PFSK-1 (cell line): Measurements from ENCODE around the gene ZFP36.

ENCODE experiments used
- FOXP2 ChIP-seq: optimal IDR thresholded peaks from 2 replicates; pipeline ENCODE3; 2011; ENCODE audit warnings: borderline replicate concordance, control low read depth, inconsistent platforms; ENCODE audit not compliant: insufficient read depth; ENCODE audit errors: extremely low read length, extremely low read depth
- POLR2AphosphoS5 ChIP-seq: IDR thresholded peaks from 2 replicates; pipeline ENCODE4 v1.6.1; 2012; ENCODE audit warnings: low read depth, mild to moderate bottlenecking, control low read depth, low read length, moderate library complexity
- SIN3A ChIP-seq: IDR thresholded peaks from 2 replicates; pipeline ENCODE4 v1.6.1; 2012; ENCODE audit warnings: mild to moderate bottlenecking, low read length, moderate library complexity, borderline replicate concordance; ENCODE audit not compliant: insufficient read depth
- TAF1 ChIP-seq: IDR thresholded peaks from 2 replicates; pipeline ENCODE4 v1.6.1; 2012; ENCODE audit warnings: low read length, control low read depth, borderline replicate concordance; ENCODE audit not compliant: insufficient read depth
- TF ChIP-seq, protein P1 (sequence below), 2 experiments: IDR thresholded peaks; 2 replicates each; pipeline versions ENCODE4 v1.6.1 to v1.8.0; 2011 to 2012; ENCODE audit warnings: low read depth in 2 of 2, low read length in 2 of 2, control low read depth in 1 of 2, inconsistent platforms in 1 of 2, mild to moderate bottlenecking in 1 of 2, moderate library complexity in 1 of 2; ENCODE audit not compliant: insufficient read depth in 1 of 2

Gene ZFP36

GRCh38 chr19:39426170-39426569 is 19.5 kb downstream of the ZFP36 start:
- no peak for TF ChIP-seq TAF1
- no peak for TF ChIP-seq POLR2AphosphoS5
- TF ChIP-seq FOXP2: no peak
- no peak for TF ChIP-seq SIN3A
- TF ChIP-seq, protein P1, sequence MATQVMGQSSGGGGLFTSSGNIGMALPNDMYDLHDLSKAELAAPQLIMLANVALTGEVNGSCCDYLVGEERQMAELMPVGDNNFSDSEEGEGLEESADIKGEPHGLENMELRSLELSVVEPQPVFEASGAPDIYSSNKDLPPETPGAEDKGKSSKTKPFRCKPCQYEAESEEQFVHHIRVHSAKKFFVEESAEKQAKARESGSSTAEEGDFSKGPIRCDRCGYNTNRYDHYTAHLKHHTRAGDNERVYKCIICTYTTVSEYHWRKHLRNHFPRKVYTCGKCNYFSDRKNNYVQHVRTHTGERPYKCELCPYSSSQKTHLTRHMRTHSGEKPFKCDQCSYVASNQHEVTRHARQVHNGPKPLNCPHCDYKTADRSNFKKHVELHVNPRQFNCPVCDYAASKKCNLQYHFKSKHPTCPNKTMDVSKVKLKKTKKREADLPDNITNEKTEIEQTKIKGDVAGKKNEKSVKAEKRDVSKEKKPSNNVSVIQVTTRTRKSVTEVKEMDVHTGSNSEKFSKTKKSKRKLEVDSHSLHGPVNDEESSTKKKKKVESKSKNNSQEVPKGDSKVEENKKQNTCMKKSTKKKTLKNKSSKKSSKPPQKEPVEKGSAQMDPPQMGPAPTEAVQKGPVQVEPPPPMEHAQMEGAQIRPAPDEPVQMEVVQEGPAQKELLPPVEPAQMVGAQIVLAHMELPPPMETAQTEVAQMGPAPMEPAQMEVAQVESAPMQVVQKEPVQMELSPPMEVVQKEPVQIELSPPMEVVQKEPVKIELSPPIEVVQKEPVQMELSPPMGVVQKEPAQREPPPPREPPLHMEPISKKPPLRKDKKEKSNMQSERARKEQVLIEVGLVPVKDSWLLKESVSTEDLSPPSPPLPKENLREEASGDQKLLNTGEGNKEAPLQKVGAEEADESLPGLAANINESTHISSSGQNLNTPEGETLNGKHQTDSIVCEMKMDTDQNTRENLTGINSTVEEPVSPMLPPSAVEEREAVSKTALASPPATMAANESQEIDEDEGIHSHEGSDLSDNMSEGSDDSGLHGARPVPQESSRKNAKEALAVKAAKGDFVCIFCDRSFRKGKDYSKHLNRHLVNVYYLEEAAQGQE (IDR thresholded peaks at IDR 0.05; ENCODE audit: insufficient read depth in 1 of 2, low read depth in 2 of 2, low read length in 2 of 2): no peak

- TF ChIP-seq FOXP2 (no peak), TAF1 (no peak), SIN3A (no peak), POLR2AphosphoS5 (no peak)
- TF ChIP-seq, protein P1 (IDR thresholded peaks at IDR 0.05; ENCODE audit: insufficient read depth in 1 of 2, low read depth in 2 of 2, low read length in 2 of 2): no peak
Measured at GRCh38 chr19:39427707-39428106, 21.1 kb downstream of the ZFP36 start.

- TF ChIP-seq TAF1 (no peak), POLR2AphosphoS5 (no peak), FOXP2 (peak; percentile 60)
Measured at GRCh38 chr19:39428283-39429112, 21.9 kb downstream of the ZFP36 start.

DNA sequence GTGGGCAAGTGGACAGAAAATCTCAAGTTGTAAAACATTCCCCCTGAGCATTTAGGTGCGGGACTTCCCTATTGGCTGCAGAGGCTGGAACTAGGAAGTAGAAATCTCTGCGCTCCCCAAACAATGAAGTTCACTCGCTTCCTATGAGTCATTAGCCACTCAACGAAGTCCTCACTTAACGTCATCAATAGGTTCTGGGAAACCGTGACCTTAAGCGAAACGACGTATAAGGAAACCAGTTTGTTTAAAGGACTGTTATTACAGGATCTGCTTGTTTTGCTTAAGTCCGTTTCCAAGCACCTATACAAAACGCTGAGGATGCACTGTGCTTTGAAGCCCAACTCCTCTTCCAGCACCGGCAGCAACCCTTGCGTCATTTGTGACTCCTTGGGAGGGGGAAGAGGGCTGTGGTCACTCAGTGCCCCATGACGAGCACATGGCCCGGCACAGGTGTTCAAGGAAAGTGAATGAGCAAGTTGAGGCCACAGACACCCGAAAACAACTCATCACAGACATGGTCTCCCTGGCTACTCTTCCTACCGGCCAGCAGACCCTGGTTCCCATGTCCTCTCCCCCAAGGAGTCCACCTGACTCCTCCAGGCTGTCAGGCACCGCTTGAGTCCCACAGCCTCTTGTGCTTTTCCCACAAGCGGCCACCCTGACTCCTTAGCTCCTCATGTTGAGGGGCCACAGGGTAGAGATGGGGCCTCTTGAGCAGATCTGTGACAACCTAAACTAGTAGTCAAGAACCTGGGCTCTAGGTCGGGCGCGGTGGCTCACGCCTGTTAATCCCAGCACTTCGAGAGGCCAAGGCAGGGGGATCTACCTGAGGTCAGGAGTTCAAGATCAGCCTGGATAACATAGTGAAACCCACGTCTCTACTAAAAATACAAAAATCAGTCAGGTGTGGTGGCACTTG is 24.3 kb downstream of the ZFP36 start:
- TF ChIP-seq FOXP2: peak; percentile 88
- TF ChIP-seq, protein P1 (IDR thresholded peaks at IDR 0.05; ENCODE audit: insufficient read depth in 1 of 2, low read depth in 2 of 2, low read length in 2 of 2): no peak
- no peak for TF ChIP-seq SIN3A
- TF ChIP-seq POLR2AphosphoS5: peak; percentile 55

DNA sequence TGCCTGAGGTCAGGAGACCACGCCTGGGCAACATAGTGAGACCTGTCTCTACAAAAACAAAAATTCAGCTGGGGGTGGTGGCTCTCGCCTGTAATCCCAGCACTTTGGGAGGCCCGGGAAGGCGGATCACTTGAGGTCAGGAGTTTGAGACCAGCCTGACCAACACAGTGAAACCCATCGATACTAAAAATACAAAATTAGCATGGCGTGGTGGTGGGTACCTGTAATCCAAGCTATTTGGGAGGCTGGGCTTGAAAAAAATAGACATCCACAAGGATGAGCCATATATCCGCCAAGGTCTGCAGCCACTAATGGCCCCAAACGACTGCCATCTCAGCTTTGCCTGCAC is 26.0 kb downstream of the ZFP36 start:
- TF ChIP-seq SIN3A (no peak), TAF1 (no peak)
- TF ChIP-seq, protein P1 (IDR thresholded peaks at IDR 0.05; ENCODE audit: insufficient read depth in 1 of 2, low read depth in 2 of 2, low read length in 2 of 2): no peak
